Measurements from ENCODE around the gene SYNE2.

GRCh38 chr14:63905370-63905769 lies 52.6 kb downstream of the SYNE2 start:
- no peak for TF ChIP-seq CTCF (IDR thresholded peaks at IDR 0.05)
- TF ChIP-seq POLR2AphosphoS5 (IDR thresholded peaks at IDR 0.05; ENCODE audit: low read depth, low read length): no peak

Data from Panc1 (cell line).